Mesendoderm (in vitro differentiated cells): ENCODE measurements around the gene TMEM108.
A peak's percentile ranks its signal among the peaks of the same experiment; 100 is the strongest.

Experiments
- DNase-seq: peaks from one replicate; pipeline ENCODE4 v3.0.0; 2013
- H2AK5ac ChIP-seq: 2 replicates; pipeline ENCODE4 v1.6.1; 2013; ENCODE audit warnings: low read length, inconsistent platforms
- H2BK120ac ChIP-seq: 2 replicates; pipeline ENCODE4 v1.6.1; 2013; ENCODE audit warnings: low read depth, mild to moderate bottlenecking, low read length, moderate library complexity, mixed read lengths
- H2BK15ac ChIP-seq: replicated peaks from 2 replicates; pipeline ENCODE4 v1.6.1; 2013; ENCODE audit warnings: low read depth, mild to moderate bottlenecking, moderate library complexity
- H2BK5ac ChIP-seq: 2 replicates; pipeline ENCODE4 v1.6.1; 2013; ENCODE audit warnings: low read length, inconsistent platforms
- H3K18ac ChIP-seq: 2 replicates; pipeline ENCODE4 v1.6.1; 2013; ENCODE audit warnings: mild to moderate bottlenecking, low read length, mixed read lengths
- H3K23ac ChIP-seq: one replicate; pipeline ENCODE4 v1.6.1; 2013; ENCODE audit warnings: low read length
- H3K27ac ChIP-seq: 2 replicates; pipeline ENCODE4 v1.5.1; 2013; ENCODE audit warnings: low read depth, mild to moderate bottlenecking, inconsistent platforms, low read length, moderate library complexity
- H3K27me3 ChIP-seq: 2 replicates; pipeline ENCODE4 v1.6.1; 2013; ENCODE audit warnings: low read length, control low read depth, mild to moderate bottlenecking, inconsistent platforms; ENCODE audit not compliant: insufficient read depth, poor library complexity
- H3K36me3 ChIP-seq: 2 replicates; pipeline ENCODE4 v1.6.1; 2013; ENCODE audit warnings: low read length, inconsistent platforms; ENCODE audit not compliant: control insufficient read depth, insufficient read depth
- H3K4ac ChIP-seq: one replicate; pipeline ENCODE4 v1.6.1; 2013; ENCODE audit warnings: low read depth, mild to moderate bottlenecking, low read length, moderate library complexity
- H3K4me1 ChIP-seq: 2 replicates; pipeline ENCODE4 v1.6.1; 2013; ENCODE audit warnings: low read depth, low read length, inconsistent platforms; ENCODE audit not compliant: control insufficient read depth
- H3K4me2 ChIP-seq: 2 replicates; pipeline ENCODE4 v1.6.1; 2013; ENCODE audit warnings: low read length
- H3K4me3 ChIP-seq: 2 replicates; pipeline ENCODE4 v1.5.1; 2013; ENCODE audit warnings: mild to moderate bottlenecking, low read length
- H3K56ac ChIP-seq: one replicate; pipeline ENCODE4 v1.6.1; 2013; ENCODE audit warnings: low read length
- H3K79me1 ChIP-seq: 2 replicates; pipeline ENCODE4 v1.6.1; 2013; ENCODE audit warnings: low read length, inconsistent platforms
- H3K79me2 ChIP-seq: 2 replicates; pipeline ENCODE4 v1.6.1; 2013; ENCODE audit warnings: mild to moderate bottlenecking, low read length; ENCODE audit not compliant: control insufficient read depth, insufficient read depth
- H3K9ac ChIP-seq: 2 replicates; pipeline ENCODE4 v1.6.1; 2013; ENCODE audit warnings: low read length, inconsistent platforms
- H4K5ac ChIP-seq: one replicate; pipeline ENCODE4 v1.6.1; 2013; ENCODE audit warnings: low read length
- H4K8ac ChIP-seq: one replicate; pipeline ENCODE4 v1.6.1; 2013; ENCODE audit warnings: low read depth, mild to moderate bottlenecking, control low read depth, low read length, moderate library complexity
- WGBS: extraction: QIAGEN DNeasy Blood & Tissue Kit; methylation state at CpG from one replicate; pipeline ENCODE4 v1.1.7; 2013; ENCODE audit warnings: low lambda C conversion rate, missing lambda C conversion rate; ENCODE audit not compliant: insufficient coverage; ENCODE audit errors: extremely low coverage; 5-methylcytosine and 5-hydroxymethylcytosine counted together

TMEM108 gene

GRCh38 chr3:133168025-133168401 lies 129.8 kb downstream of the TMEM108 start:
- no peak overlapping the region for H4K5ac ChIP-seq
- H3K4me3 ChIP-seq: no peak overlapping the region
- no peak overlapping the region for H3K27ac ChIP-seq
- H2BK15ac ChIP-seq: no peak overlapping the region
- no peak overlapping the region for H3K18ac ChIP-seq
- H4K8ac ChIP-seq: no peak overlapping the region
- no peak overlapping the region for H2BK5ac ChIP-seq
- no peaks in the 10 kb centered on the region for H3K27me3 ChIP-seq
- H3K36me3 ChIP-seq: no peaks in the 10 kb centered on the region
- H3K4me1 ChIP-seq: no peaks in the 10 kb centered on the region
- H3K23ac ChIP-seq: no peak overlapping the region
- no peak for DNase-seq
- no CpG with 5 or more reads among the region's 1 CpG for WGBS
- H3K79me2 ChIP-seq: no peaks in the 10 kb centered on the region
- no peak overlapping the region for H3K9ac ChIP-seq
- no peak overlapping the region for H2AK5ac ChIP-seq
- H3K4me2 ChIP-seq: no peak overlapping the region
- no peaks in the 10 kb centered on the region for H3K79me1 ChIP-seq
- no peak overlapping the region for H3K56ac ChIP-seq
- H3K4ac ChIP-seq: no peak overlapping the region
- no peak overlapping the region for H2BK120ac ChIP-seq

GRCh38 chr3:133169331-133170068 lies 131.3 kb downstream of the TMEM108 start:
- Histone ChIP-seq H2BK15ac (no peak overlapping the region), H3K27me3 (no peaks in the 10 kb centered on the region), H3K4me3 (no peak overlapping the region), H2AK5ac (no peak overlapping the region), H4K8ac (no peak overlapping the region), H3K23ac (no peak overlapping the region), H3K18ac (no peak overlapping the region), H3K4ac (no peak overlapping the region), H3K79me1 (no peaks in the 10 kb centered on the region), H3K4me1 (no peaks in the 10 kb centered on the region), H2BK5ac (no peak overlapping the region), H3K9ac (no peak overlapping the region), H3K79me2 (no peaks in the 10 kb centered on the region), H3K36me3 (no peaks in the 10 kb centered on the region), H2BK120ac (no peak overlapping the region), H4K5ac (no peak overlapping the region), H3K56ac (no peak overlapping the region), H3K27ac (no peak overlapping the region), H3K4me2 (no peak overlapping the region)
- WGBS: no CpG with 5 or more reads among the region's 6 CpGs
- no peak for DNase-seq

- Histone ChIP-seq H3K18ac (no peak overlapping the region), H4K8ac (no peak overlapping the region), H2BK5ac (no peak overlapping the region), H4K5ac (no peak overlapping the region), H3K27ac (no peak overlapping the region), H3K4me1 (no peaks in the 10 kb centered on the region), H3K27me3 (no peaks in the 10 kb centered on the region), H3K56ac (no peak overlapping the region), H3K79me1 (no peaks in the 10 kb centered on the region), H3K9ac (no peak overlapping the region), H3K4me2 (no peak overlapping the region), H3K79me2 (no peaks in the 10 kb centered on the region), H2BK15ac (no peak overlapping the region), H3K4ac (no peak overlapping the region), H2BK120ac (no peak overlapping the region), H3K23ac (no peak overlapping the region), H3K4me3 (no peak overlapping the region), H3K36me3 (no peaks in the 10 kb centered on the region), H2AK5ac (no peak overlapping the region)
- DNase-seq: no peak
- WGBS: no CpG with 5 or more reads among the region's 2 CpGs
Measured at GRCh38 chr3:133171831-133172230, 133.6 kb downstream of the TMEM108 start.

GRCh38 chr3:133181392-133182150 lies 143.4 kb downstream of the TMEM108 start:
- DNase-seq: no peak
- Histone ChIP-seq H2BK15ac (no peak overlapping the region), H3K9ac (no peak overlapping the region), H3K4me1 (no peaks in the 10 kb centered on the region), H3K27me3 (no peaks in the 10 kb centered on the region), H4K8ac (no peak overlapping the region), H3K4me2 (no peak overlapping the region), H3K27ac (no peak overlapping the region), H3K79me1 (no peaks in the 10 kb centered on the region), H4K5ac (no peak overlapping the region), H3K18ac (no peak overlapping the region), H3K4me3 (no peak overlapping the region), H2AK5ac (no peak overlapping the region), H2BK5ac (no peak overlapping the region), H3K4ac (no peak overlapping the region), H3K36me3 (no peaks in the 10 kb centered on the region), H3K23ac (no peak overlapping the region), H3K56ac (no peak overlapping the region), H2BK120ac (no peak overlapping the region), H3K79me2 (no peaks in the 10 kb centered on the region)
- WGBS: no CpG with 5 or more reads among the region's 2 CpGs

- H3K27me3 ChIP-seq: no peaks in the 10 kb centered on the region
- H3K4ac ChIP-seq: no peak overlapping the region
- no peak overlapping the region for H3K23ac ChIP-seq
- no peak for DNase-seq
- no peak overlapping the region for H3K4me3 ChIP-seq
- H2AK5ac ChIP-seq: no peak overlapping the region
- H2BK5ac ChIP-seq: no peak overlapping the region
- H3K4me1 ChIP-seq: peaks cover 2% of the 10 kb centered on the region
- no peak overlapping the region for H3K27ac ChIP-seq
- no peak overlapping the region for H3K9ac ChIP-seq
- WGBS: no CpG with 5 or more reads among the region's 4 CpGs
- no peak overlapping the region for H4K8ac ChIP-seq
- no peaks in the 10 kb centered on the region for H3K36me3 ChIP-seq
- no peak overlapping the region for H3K56ac ChIP-seq
- no peaks in the 10 kb centered on the region for H3K79me1 ChIP-seq
- no peak overlapping the region for H4K5ac ChIP-seq
- no peak overlapping the region for H3K18ac ChIP-seq
- H2BK120ac ChIP-seq: peak overlapping the region; percentile 28
- H3K4me2 ChIP-seq: no peak overlapping the region
- no peak overlapping the region for H2BK15ac ChIP-seq
- no peaks in the 10 kb centered on the region for H3K79me2 ChIP-seq
Measured at GRCh38 chr3:133187870-133188379, 149.7 kb downstream of the TMEM108 start.
